IgD-negative memory B cell (primary cell): ENCODE measurements around the gene CAPN11. TPM values are rescaled to one million over a fixed set of nuclear protein-coding genes. Genes with fewer than 3 reads are reported as not detected.
A peak's percentile ranks its signal among the peaks of the same experiment; 100 is the strongest.

Experiments
- H3K27ac Mint-ChIP-seq, 3 donors: one replicate each; pipeline ENCODE4 v1.8.0; 2020 to 2022; ENCODE audit warnings: mild to moderate bottlenecking in 3 of 3, mixed read lengths in 3 of 3, moderate library complexity in 1 of 3
- H3K27me3 Mint-ChIP-seq: one replicate; pipeline ENCODE4 v1.8.0; 2021; ENCODE audit warnings: mixed read lengths
- H3K36me3 Mint-ChIP-seq: one replicate; pipeline ENCODE4 v1.8.0; 2020; ENCODE audit warnings: mild to moderate bottlenecking, mixed read lengths
- H3K4me1 Mint-ChIP-seq, 3 donors: one replicate each; pipeline ENCODE4 v1.8.0; 2020 to 2022; ENCODE audit warnings: mixed read lengths in 3 of 3, mild to moderate bottlenecking in 1 of 3
- H3K4me3 Mint-ChIP-seq, 4 donors: one replicate each; pipeline ENCODE4 v1.8.0; 2020 to 2022; ENCODE audit warnings: mild to moderate bottlenecking in 4 of 4, mixed read lengths in 4 of 4, moderate library complexity in 3 of 4
- H3K9me3 Mint-ChIP-seq, 3 donors: one replicate each; pipeline ENCODE4 v1.8.0; 2020 to 2021; ENCODE audit warnings: mixed read lengths in 3 of 3, mild to moderate bottlenecking in 1 of 3
- polyA plus RNA-seq: library from polyadenylated mRNA; unstranded; fragments of 300-500 nt; fragmentation: Illumina TruSeq; gene quantifications from one replicate; pipeline ENCODE4 v1.2.3, GENCODE V29; 2021

CAPN11 gene
- polyA plus RNA-seq, 1 donor from 2014 or later, result not detected

GRCh38 chr6:44161997-44162338, 3.3 kb downstream of the CAPN11 start:
- Mint-ChIP-seq H3K36me3 (no peaks in the 10 kb centered on the region), H3K27me3 (peaks cover 23% of the 10 kb centered on the region), H3K27ac (peak overlapping the region in 1 of 3 donors; percentile 76), H3K9me3 (no peaks in the 10 kb centered on the region), H3K4me3 (no peak overlapping the region), H3K4me1 (peaks cover 0 to 2% (median 0%) of the 10 kb centered on the region in 3 donors)

- Mint-ChIP-seq H3K4me1 (no peaks in the 10 kb centered on the region), H3K9me3 (no peaks in the 10 kb centered on the region), H3K27me3 (peaks cover 25% of the 10 kb centered on the region), H3K36me3 (no peaks in the 10 kb centered on the region), H3K4me3 (no peak overlapping the region), H3K27ac (no peak overlapping the region)
Observed at GRCh38 chr6:44162876-44163625, 4.4 kb downstream of the CAPN11 start.

- Mint-ChIP-seq H3K36me3 (no peaks in the 10 kb centered on the region), H3K27ac (no peak overlapping the region), H3K4me3 (peak overlapping the region in 1 of 4 donors; percentile 23), H3K4me1 (no peaks in the 10 kb centered on the region), H3K27me3 (peaks cover 33% of the 10 kb centered on the region), H3K9me3 (no peaks in the 10 kb centered on the region)
Observed at GRCh38 chr6:44166116-44166515, 7.5 kb downstream of the CAPN11 start.

GRCh38 chr6:44166591-44167184, 8.1 kb downstream of the CAPN11 start:
- Mint-ChIP-seq H3K36me3 (no peaks in the 10 kb centered on the region), H3K27me3 (peaks cover 32% of the 10 kb centered on the region), H3K4me3 (peak overlapping the region in 1 of 4 donors; percentile 23), H3K27ac (no peak overlapping the region), H3K4me1 (no peaks in the 10 kb centered on the region), H3K9me3 (no peaks in the 10 kb centered on the region)

- Mint-ChIP-seq H3K9me3 (no peaks in the 10 kb centered on the region), H3K27me3 (peaks cover 29% of the 10 kb centered on the region), H3K4me3 (no peak overlapping the region), H3K27ac (no peak overlapping the region), H3K36me3 (no peaks in the 10 kb centered on the region), H3K4me1 (peaks cover 0 to 1% (median under 1%) of the 10 kb centered on the region in 3 donors)
Observed at GRCh38 chr6:44167567-44167966, 8.9 kb downstream of the CAPN11 start.

GRCh38 chr6:44169154-44169553, 10.5 kb downstream of the CAPN11 start:
- Mint-ChIP-seq H3K36me3 (no peaks in the 10 kb centered on the region), H3K4me3 (no peak overlapping the region)

GRCh38 chr6:44169886-44170570, 11.4 kb downstream of the CAPN11 start:
- peaks cover 24% of the 10 kb centered on the region for H3K27me3 Mint-ChIP-seq
- no peak overlapping the region for H3K4me3 Mint-ChIP-seq
- H3K36me3 Mint-ChIP-seq, result no peaks in the 10 kb centered on the region
- H3K4me1 Mint-ChIP-seq, result peaks cover 0 to 6% (median 3%) of the 10 kb centered on the region in 3 donors
- peaks cover 0 to 3% (median 0%) of the 10 kb centered on the region in 3 donors for H3K9me3 Mint-ChIP-seq
- H3K27ac Mint-ChIP-seq, result no peak overlapping the region

More at GRCh38 chr6:44169154-44169553, 10.5 kb downstream of the CAPN11 start:
- Mint-ChIP-seq H3K27ac (no peak overlapping the region), H3K9me3 (no peaks in the 10 kb centered on the region), H3K4me1 (peaks cover 0 to 6% (median 3%) of the 10 kb centered on the region in 3 donors), H3K27me3 (peaks cover 29% of the 10 kb centered on the region)

DNA sequence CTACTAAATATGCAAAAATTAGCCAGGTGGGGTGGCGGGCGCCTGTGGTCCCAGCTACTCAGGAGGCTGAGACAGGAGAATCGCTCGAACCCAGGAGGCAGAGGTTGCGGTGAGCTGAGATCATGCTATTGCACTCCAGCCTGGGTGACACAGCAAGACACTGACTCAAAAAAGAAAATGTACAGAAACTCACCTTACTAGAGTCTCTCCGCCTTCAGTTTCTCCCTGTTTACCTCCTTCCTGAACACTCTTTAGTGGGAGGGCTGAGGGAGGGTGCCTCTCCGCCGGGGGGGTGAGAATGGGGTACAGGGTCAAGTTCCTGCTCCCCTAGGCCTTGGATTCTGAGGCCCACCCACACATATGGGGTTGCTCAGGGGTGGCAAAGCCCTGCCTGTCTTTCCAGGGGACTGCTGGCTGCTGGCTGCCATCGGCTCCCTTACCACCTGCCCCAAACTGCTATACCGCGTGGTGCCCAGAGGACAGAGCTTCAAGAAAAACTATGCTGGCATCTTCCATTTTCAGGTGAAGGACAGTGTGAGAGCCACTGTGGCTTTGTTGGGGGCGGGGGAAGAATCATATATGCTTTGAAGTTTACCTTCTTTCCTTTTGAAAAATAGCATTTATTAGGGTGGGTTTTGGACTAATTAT, 13.4 kb downstream of the CAPN11 start:
- no peaks in the 10 kb centered on the region for H3K36me3 Mint-ChIP-seq
- peaks cover 0 to 3% (median 0%) of the 10 kb centered on the region in 3 donors for H3K9me3 Mint-ChIP-seq
- no peak overlapping the region for H3K4me3 Mint-ChIP-seq
- peaks cover 0 to 7% (median 6%) of the 10 kb centered on the region in 3 donors for H3K4me1 Mint-ChIP-seq
- H3K27ac Mint-ChIP-seq, result no peak overlapping the region
- peaks cover 13% of the 10 kb centered on the region for H3K27me3 Mint-ChIP-seq

DNA sequence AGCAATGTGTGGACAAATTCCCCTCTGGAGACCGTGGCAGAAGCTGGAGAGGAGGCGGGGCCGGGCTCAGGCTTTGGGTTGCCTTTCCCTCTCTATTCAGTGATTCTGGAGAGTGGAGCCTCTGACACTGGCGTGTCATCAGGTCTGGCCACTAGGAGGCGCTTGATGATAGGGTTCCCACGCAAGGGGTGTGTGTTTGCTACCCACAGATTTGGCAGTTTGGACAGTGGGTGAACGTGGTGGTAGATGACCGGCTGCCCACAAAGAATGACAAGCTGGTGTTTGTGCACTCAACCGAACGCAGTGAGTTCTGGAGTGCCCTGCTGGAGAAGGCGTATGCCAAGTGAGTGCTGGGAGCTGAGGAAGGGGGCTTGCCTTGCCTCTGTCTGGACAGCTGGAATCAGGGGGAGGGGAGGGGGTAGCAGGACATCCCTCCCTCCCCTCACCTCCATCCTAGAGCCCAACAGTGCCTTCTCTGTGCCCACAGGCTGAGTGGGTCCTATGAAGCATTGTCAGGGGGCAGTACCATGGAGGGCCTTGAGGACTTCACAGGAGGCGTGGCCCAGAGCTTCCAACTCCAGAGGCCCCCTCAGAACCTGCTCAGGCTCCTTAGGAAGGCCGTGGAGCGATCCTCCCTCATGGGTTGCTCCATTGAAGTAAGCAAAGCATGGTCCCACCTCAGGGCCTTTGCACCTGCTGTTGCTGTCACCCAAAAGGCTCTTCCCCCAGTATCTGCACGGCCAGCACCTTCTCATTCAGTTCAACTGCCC, 14.3 kb downstream of the CAPN11 start:
- peaks cover 0 to 3% (median 0%) of the 10 kb centered on the region in 3 donors for H3K9me3 Mint-ChIP-seq
- H3K4me3 Mint-ChIP-seq, result no peak overlapping the region
- H3K27ac Mint-ChIP-seq, result peak overlapping the region in 1 of 3 donors; percentile 67
- H3K36me3 Mint-ChIP-seq, result no peaks in the 10 kb centered on the region
- H3K4me1 Mint-ChIP-seq, result peaks cover 4 to 12% (median 7%) of the 10 kb centered on the region in 3 donors
- H3K27me3 Mint-ChIP-seq, result peaks cover 17% of the 10 kb centered on the region

GRCh38 chr6:44176130-44176761, 17.6 kb downstream of the CAPN11 start:
- peak overlapping the region in 1 of 3 donors; percentile 83 for H3K27ac Mint-ChIP-seq
- no peaks in the 10 kb centered on the region for H3K36me3 Mint-ChIP-seq
- peak overlapping the region in 2 of 4 donors; percentile 24 to 75 for H3K4me3 Mint-ChIP-seq
- peaks cover 0 to 3% (median 0%) of the 10 kb centered on the region in 3 donors for H3K9me3 Mint-ChIP-seq
- peaks cover 10% of the 10 kb centered on the region for H3K27me3 Mint-ChIP-seq
- H3K4me1 Mint-ChIP-seq, result peaks cover 5 to 12% (median 12%) of the 10 kb centered on the region in 3 donors

DNA sequence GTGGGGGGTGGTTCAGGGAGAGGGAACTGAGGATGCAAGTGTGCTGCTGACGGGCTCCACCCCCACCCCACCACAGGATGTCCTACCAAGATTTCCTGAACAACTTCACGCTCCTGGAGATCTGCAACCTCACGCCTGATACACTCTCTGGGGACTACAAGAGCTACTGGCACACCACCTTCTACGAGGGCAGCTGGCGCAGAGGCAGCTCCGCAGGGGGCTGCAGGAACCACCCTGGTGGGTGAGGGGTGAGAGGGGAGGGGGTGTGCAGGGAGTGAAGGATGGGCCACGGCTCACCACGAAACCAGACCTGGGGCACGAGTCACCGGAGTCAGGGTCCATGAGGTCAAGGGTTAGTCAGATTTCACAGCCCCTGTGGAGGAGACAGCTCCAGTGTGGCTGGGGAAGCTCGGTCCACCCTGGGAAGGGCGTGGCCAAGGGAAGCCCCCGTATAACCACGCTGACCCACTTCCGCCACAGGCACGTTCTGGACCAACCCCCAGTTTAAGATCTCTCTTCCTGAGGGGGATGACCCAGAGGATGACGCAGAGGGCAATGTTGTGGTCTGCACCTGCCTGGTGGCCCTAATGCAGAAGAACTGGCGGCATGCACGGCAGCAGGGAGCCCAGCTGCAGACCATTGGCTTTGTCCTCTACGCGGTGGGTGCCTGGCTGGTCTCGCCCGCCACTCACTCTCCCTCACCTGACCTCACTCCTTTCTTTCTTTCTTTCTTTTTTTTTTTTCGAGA, 18.3 kb downstream of the CAPN11 start:
- peaks cover 5 to 12% (median 12%) of the 10 kb centered on the region in 3 donors for H3K4me1 Mint-ChIP-seq

GRCh38 chr6:44177691-44178423, 19.2 kb downstream of the CAPN11 start:
- no peaks in the 10 kb centered on the region for H3K36me3 Mint-ChIP-seq
- peaks cover 5 to 8% (median 8%) of the 10 kb centered on the region in 3 donors for H3K4me1 Mint-ChIP-seq
- H3K27me3 Mint-ChIP-seq, result peaks cover 7% of the 10 kb centered on the region
- no peak overlapping the region for H3K27ac Mint-ChIP-seq
- H3K4me3 Mint-ChIP-seq, result peak overlapping the region in 1 of 4 donors; percentile 34
- peaks cover 0 to 3% (median 0%) of the 10 kb centered on the region in 3 donors for H3K9me3 Mint-ChIP-seq

More for the DNA sequence above, 18.3 kb downstream of the CAPN11 start:
- peak overlapping the region in 1 of 3 donors; percentile 83 for H3K27ac Mint-ChIP-seq
- H3K27me3 Mint-ChIP-seq, result peaks cover 10% of the 10 kb centered on the region
- H3K36me3 Mint-ChIP-seq, result no peaks in the 10 kb centered on the region
- H3K9me3 Mint-ChIP-seq, result peaks cover 0 to 3% (median 0%) of the 10 kb centered on the region in 3 donors
- H3K4me3 Mint-ChIP-seq, result peak overlapping the region in 3 of 4 donors; percentile 30 to 75 (median 34)
